OCI-LY7 (cell line): ENCODE data around the gene GJC3. TPM values are rescaled to one million over a fixed set of nuclear protein-coding genes. Genes with fewer than 3 reads are reported as not detected.
"Not testable (repeated sequence)": the region's sequence is repeated elsewhere in the genome, so short reads cannot be mapped to it uniquely, and the experiment has no call there.

ENCODE experiments used
- BruUV-seq: library from RNA; stranded (reverse); fragments of 400-500 nt; replicated peaks from 2 replicates; lab custom pipeline; 2021; lab: Mats Ljungman, UMichigan
- CTCF ChIA-PET: fragments of 300-600 bp; sonication (Branson Sonifier 250); formaldehyde crosslinking; loops from one replicate; lab custom pipeline; 2022; ENCODE audit warnings: antibody characterized with exemption; ENCODE audit not compliant: unreplicated experiment; lab: Charles Lee
- POLR2A ChIA-PET: fragments of 300-600 bp; sonication (Branson Sonifier 250); formaldehyde crosslinking; loops from one replicate; lab custom pipeline; 2022; ENCODE audit warnings: antibody characterized with exemption; lab: Charles Lee
- DNase-seq: peaks from one replicate; pipeline ENCODE4 v3.0.0-alpha.2; 2015; ENCODE audit warnings: low spot score
- H2AFZ ChIP-seq: fragments of 200-600 bp; sonication (generic), shearing (Covaris generic); 2 replicates; pipeline ENCODE4 v1.6.1; 2014; ENCODE audit warnings: mild to moderate bottlenecking, antibody characterized with exemption, low read length, moderate library complexity
- H3K27ac ChIP-seq: fragments of 200-600 bp; sonication (generic); 2 replicates; pipeline ENCODE4 v1.5.1; 2014; ENCODE audit warnings: mixed run types, low read depth, mild to moderate bottlenecking, moderate library complexity, low read length, inconsistent platforms; ENCODE audit not compliant: poor library complexity, severe bottlenecking
- H3K36me3 ChIP-seq: fragments of 200-600 bp; sonication (generic); 2 replicates; pipeline ENCODE4 v1.6.1; 2014; ENCODE audit warnings: mild to moderate bottlenecking, antibody characterized with exemption, low read length, moderate library complexity, mixed read lengths; ENCODE audit not compliant: insufficient read depth
- H3K4me1 ChIP-seq: fragments of 200-600 bp; sonication (generic); 2 replicates; pipeline ENCODE4 v1.5.1; 2014; ENCODE audit warnings: mild to moderate bottlenecking, low read length; ENCODE audit not compliant: insufficient read depth, poor library complexity, severe bottlenecking
- H3K4me2 ChIP-seq: fragments of 200-600 bp; sonication (generic); 2 replicates; pipeline ENCODE4 v1.6.1; 2014; ENCODE audit warnings: mild to moderate bottlenecking, low read length
- H3K4me3 ChIP-seq: fragments of 200-600 bp; sonication (generic); 2 replicates; pipeline ENCODE4 v1.5.1; 2014; ENCODE audit warnings: mild to moderate bottlenecking, low read depth, low read length; ENCODE audit not compliant: poor library complexity, severe bottlenecking
- H3K79me2 ChIP-seq: fragments of 200-600 bp; sonication (generic); 2 replicates; pipeline ENCODE4 v1.6.1; 2016; ENCODE audit warnings: low read depth, mild to moderate bottlenecking, low read length, moderate library complexity, mixed read lengths; ENCODE audit not compliant: insufficient read depth
- H3K9me2 ChIP-seq: fragments of 200-600 bp; sonication (generic); 2 replicates; pipeline ENCODE4 v1.6.1; 2016; ENCODE audit warnings: mild to moderate bottlenecking, low read length, mixed read lengths; ENCODE audit not compliant: insufficient read depth
- H3K9me3 ChIP-seq: fragments of 200-600 bp; sonication (generic); 2 replicates; pipeline ENCODE4 v1.6.1; 2014; ENCODE audit warnings: mild to moderate bottlenecking, mixed run types, low read length, mixed read lengths
- H4K20me1 ChIP-seq: fragments of 200-600 bp; sonication (generic); 2 replicates; pipeline ENCODE4 v1.6.1; 2014; ENCODE audit warnings: mild to moderate bottlenecking, antibody characterized with exemption, low read length, moderate library complexity, mixed read lengths; ENCODE audit not compliant: insufficient read depth
- CTCF ChIP-seq: fragments of 200-600 bp; sonication (generic); conservative IDR thresholded peaks from 2 replicates; pipeline ENCODE4 v1.5.1; 2014; ENCODE audit warnings: mild to moderate bottlenecking, antibody characterized with exemption, low read length, moderate library complexity, mixed read lengths
- EZH2phosphoT487 ChIP-seq: fragments of 200-600 bp; sonication (generic); IDR thresholded peaks from 2 replicates; pipeline ENCODE4 v1.6.1; 2018; ENCODE audit warnings: low read depth, borderline replicate concordance, mild to moderate bottlenecking, mixed run types, antibody characterized with exemption, low read length, moderate library complexity, mixed read lengths
- intact Hi-C: fragments of 100-400 bp; cut with micrococcal nuclease; formaldehyde crosslinking; loops from one replicate; pipeline ENCODE4 v1.10.0; 2022; ENCODE audit not compliant: unreplicated experiment
- total RNA-seq, 2 experiments: library from RNA; depleted of rRNA in 1 of 2; stranded (reverse); fragments of >200 nt in 1 of 2; shearing (Covaris generic) in 1 of 2; gene quantifications; 2 replicates each; pipeline ENCODE4 v1.2.3, GENCODE V29; 2014 to 2022

GJC3 gene
- total RNA-seq, 2 experiments from 2014 or later = not detected

- ChIA-PET CTCF (no interaction called here), POLR2A (no interaction called here)
- no peaks in the 10 kb centered on the region for H3K9me2 ChIP-seq
- TF ChIP-seq EZH2phosphoT487 = no peak
- TF ChIP-seq CTCF = no peak
- no peaks in the 10 kb centered on the region for H4K20me1 ChIP-seq
- H3K4me1 ChIP-seq = peaks cover 21% of the 10 kb centered on the region
- intact Hi-C loops = loop anchor here (5.0 kb wide), 1 partner anchor 59 kb away; the partner anchor contains the start of gene TRIM4
- DNase-seq = peak; percentile 38
- H2AFZ ChIP-seq = no peak within 1 kb of the TSS
- BruUV-seq = no TSS peak
- H3K36me3 ChIP-seq = no peaks in the 10 kb centered on the region
- no peaks in the 10 kb centered on the region for H3K9me3 ChIP-seq
- H3K4me2 ChIP-seq = peak within 1 kb of the TSS; percentile 34; the same call in 1 of the 2 replicates
- H3K27ac ChIP-seq = no peak within 1 kb of the TSS
- no peak within 1 kb of the TSS for H3K4me3 ChIP-seq
- H3K79me2 ChIP-seq = no peaks in the 10 kb centered on the region
Observed at GRCh38 chr7:99975782-99976521, 46.5 kb upstream of the GJC3 start, which contains the start of gene AZGP1. AZGP1 (minus strand) TSS chr7:99976031; CDS start chr7:99976020, 11 bp downstream.

DNA sequence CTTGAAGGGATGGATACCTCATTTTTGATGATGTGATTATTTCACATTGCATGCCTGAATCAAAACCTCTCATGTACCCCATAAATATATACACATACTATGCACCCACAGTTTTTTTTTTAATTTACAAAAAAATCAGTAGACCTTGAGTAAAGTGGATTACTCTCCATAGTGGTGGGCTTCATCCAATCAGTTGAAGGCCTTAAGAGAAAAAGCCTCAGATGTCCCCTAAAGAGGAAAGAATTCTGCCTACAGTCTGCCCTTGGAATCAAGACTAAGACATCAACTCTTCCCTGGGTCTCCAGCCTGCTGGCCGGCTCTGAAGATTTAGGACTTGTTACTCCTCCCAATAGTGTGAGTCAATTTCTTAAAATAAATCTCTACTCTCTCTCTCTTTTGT lies 45.3 kb upstream of the GJC3 start:
- Histone ChIP-seq H3K4me2 (no peak overlapping the region), H3K4me3 (no peak overlapping the region), H2AFZ (no peak overlapping the region), H3K27ac (no peak overlapping the region), H3K36me3 (no peaks in the 10 kb centered on the region), H3K79me2 (no peaks in the 10 kb centered on the region), H3K9me3 (no peaks in the 10 kb centered on the region), H4K20me1 (no peaks in the 10 kb centered on the region), H3K4me1 (peaks cover 10% of the 10 kb centered on the region), H3K9me2 (no peaks in the 10 kb centered on the region)
- TF ChIP-seq CTCF = no peak
- TF ChIP-seq EZH2phosphoT487 = no peak
- ChIA-PET POLR2A (no interaction called here), CTCF (no interaction called here)
- no TSS peak for BruUV-seq
- no peak for DNase-seq
- intact Hi-C loops = loop anchor here (5.0 kb wide), 1 partner anchor 57 kb away; the partner anchor contains the start of gene TRIM4

DNA sequence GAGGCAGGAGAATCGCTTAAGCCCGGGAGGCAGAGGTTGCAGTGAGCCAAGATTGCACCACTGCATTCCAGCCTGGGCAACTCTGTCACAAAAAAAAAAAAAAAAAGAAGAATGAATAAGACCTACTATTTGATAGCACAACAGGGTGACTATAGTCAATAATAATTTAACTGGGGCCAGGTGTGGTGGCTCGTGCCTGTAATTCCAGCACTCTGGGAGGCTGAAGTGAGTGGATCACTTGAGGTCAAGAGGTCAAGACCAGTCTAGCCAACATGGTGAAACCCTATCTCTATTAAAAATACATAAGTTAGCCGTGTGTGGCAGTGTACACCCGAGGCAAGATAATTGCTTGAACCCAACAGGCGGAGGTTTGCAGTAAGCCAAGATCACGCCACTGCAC lies 44.4 kb upstream of the GJC3 start:
- CTCF ChIA-PET, H3K9me3 ChIP-seq, H4K20me1 ChIP-seq, BruUV-seq, DNase-seq, H3K27ac ChIP-seq, H3K79me2 ChIP-seq, H3K4me3 ChIP-seq, H2AFZ ChIP-seq, H3K4me2 ChIP-seq, H3K36me3 ChIP-seq, POLR2A ChIA-PET, H3K9me2 ChIP-seq, H3K4me1 ChIP-seq, intact Hi-C loops: not testable (repeated sequence)
